ENCODE measurements around the gene STRC.
"Not testable (repeated sequence)": the region's sequence is repeated elsewhere in the genome, so short reads cannot be mapped to it uniquely, and the experiment has no call there.

The STRC gene

GRCh38 chr15:43618700-43619099 is at the start of gene STRC:
Gene STRC, minus strand, starts transcription at chr15:43618800. Its CDS starts 78 bp downstream, at chr15:43618722.
- not testable (repeated sequence) for DNase-seq

GRCh38 chr15:43666177-43666576 is 47.6 kb upstream of the STRC start:
- not testable (repeated sequence) for DNase-seq

DNA sequence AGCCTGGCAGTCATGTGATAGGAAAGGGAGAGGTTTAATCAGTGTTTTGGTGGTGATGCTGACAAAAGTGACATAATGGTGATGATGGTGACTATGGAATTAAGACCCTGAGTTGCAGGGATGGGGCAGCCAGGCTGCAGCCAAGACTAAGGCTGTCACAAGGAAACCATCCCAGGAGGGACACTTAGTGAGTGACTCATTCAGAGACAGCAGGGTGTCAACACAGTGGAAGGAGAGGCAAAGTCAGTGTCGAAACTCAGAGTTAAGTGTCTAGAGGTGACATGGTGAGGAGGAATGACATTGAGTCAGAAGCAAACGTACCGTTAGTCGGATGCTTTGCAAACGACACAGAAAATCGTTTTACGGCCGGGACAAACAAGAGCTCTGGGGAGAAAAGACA is 44.7 kb upstream of the STRC start:
- not testable (repeated sequence) for DNase-seq

DNA sequence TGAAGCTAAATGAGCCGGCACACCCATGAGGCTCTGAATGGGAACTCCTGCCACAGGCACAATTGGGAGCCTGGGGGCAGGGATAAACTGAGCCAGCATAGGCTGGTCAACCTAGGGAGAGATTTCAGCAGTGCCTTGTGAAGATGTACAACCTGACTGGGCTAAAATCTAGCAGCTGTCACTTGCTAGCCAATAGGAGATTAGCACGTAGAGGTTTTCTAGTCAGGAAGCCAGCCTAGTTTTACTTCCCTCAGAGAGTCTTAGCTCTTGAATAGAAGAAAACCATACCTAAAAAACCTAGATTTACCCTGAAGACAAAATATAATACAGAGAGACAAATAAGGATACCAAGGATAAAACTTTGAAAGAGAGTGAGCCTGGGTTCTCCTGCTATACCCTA is 43.7 kb upstream of the STRC start:
- DNase-seq: not testable (repeated sequence)

DNA sequence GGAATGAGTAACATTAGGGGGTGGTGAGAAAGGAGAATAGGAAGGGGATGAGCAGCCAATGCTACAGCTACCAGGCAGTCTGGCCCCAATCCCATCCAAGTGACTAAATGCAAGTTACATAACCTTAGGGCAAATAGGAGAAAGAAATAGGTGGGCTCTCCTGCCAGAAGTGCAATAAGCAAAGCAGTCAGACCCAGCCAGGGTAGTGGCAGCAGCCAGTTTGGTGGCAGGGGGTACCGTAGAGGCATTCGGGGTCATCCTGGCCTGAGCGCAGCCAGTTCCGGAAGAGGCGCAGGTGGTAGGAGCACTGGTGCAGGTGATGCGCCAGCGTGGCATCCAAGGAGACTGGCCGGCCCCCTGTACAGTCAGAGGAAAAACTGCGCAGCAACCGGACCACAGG is 41.1 kb upstream of the STRC start:
- DNase-seq: not testable (repeated sequence)

DNA sequence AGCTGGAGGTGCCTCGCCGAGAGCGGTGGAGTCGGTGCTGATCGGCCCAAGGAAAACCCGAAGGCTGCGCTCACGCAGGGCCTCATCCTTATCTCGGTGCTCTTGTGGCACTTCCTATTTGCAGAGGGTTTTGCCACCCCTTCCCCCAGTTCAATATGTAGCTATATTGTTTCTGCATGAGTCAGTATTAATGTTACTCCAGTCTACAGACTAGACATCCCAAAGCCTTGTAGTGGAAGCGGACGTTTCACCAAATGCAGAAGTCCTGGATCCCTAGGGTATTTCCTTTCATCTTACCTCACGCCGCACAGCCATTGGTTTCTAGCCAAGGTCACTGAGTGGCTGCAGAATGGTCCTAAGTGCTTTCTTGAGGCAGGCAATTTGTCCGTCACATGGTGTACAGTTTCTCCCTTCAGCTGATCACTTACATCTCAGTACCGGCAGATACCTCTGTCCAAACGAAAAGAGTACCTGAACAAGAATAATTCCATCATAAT is 30.9 kb upstream of the STRC start:
- not testable (repeated sequence) for DNase-seq

GRCh38 chr15:43648649-43649429 is 30.2 kb upstream of the STRC start, which contains the start of gene CATSPER2:
Gene CATSPER2, minus strand, starts transcription at chr15:43648844. Its CDS starts 783 bp downstream, at chr15:43648061.
- no peak for DNase-seq

GRCh38 chr15:43638464-43639204 is 20.0 kb upstream of the STRC start:
- DNase-seq: not testable (repeated sequence)

DNA sequence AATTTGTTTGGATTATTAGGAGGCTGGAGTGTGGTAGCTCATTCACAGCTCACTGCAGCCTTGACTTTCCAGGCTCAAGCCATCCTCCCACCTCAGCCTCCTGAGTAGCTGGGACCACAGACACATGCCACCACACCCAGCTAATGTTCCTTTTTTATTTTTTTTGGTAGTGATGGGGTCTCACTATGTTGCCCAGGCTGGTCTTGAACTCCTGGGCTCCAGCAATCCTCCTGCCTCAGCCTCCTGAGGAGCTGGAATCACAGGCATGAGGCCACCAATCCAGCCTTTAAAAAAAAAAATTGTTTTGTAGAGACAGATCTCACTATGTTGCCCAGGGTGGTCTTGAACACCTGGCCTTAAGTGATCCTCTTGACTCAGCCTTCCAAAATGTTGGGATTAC is 8.3 kb upstream of the STRC start:
- DNase-seq: not testable (repeated sequence)

GRCh38 chr15:43625106-43625505 is 6.5 kb upstream of the STRC start:
- no peak for DNase-seq

- not testable (repeated sequence) for DNase-seq
Observed at GRCh38 chr15:43622068-43622799, 3.6 kb upstream of the STRC start.

- not testable (repeated sequence) for DNase-seq
Observed at GRCh38 chr15:43617750-43618149, 850 bp downstream of the STRC start.

DNA sequence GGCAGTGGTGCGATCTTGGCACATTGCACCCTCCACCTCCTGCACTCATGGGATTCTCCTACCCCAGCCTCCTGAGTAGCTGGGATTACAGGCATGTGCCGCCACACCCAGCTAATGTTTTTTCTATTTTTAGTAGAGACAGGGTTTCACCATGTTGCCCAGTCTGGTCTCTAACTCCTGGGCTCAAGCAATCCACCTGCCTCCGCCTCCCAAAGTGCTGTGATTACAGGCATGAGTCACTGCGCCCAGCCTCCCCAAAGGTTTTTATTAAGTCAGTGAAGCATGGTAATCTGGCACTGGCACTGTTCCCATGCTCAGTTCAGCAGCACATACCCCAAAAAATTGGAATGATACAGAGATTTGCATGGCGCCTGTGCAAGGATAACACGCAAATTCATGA is 16.4 kb downstream of the STRC start:
- not testable (repeated sequence) for DNase-seq

DNA sequence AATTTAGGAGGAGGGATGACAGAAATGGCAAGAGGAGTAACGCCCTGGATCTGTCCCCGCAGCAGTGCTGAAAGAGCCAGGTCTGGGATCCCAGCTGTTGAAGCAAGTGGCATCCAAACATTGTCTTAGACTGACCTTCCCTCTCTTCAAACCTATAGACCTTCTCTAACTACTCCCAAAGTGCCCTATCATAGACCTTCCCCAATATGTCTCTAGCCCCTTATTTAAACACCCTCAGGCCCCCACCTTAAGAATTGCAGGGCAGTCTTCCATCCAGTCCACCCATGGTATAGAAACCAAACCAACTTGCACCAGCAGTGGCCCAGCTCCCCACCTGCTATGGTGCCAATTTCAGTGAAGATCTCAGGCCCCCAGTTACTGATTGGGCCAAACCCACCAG is 18.4 kb downstream of the STRC start:
- DNase-seq: not testable (repeated sequence)

GRCh38 chr15:43599131-43599530 is 19.5 kb downstream of the STRC start:
- DNase-seq: not testable (repeated sequence)

- not testable (repeated sequence) for DNase-seq
Observed at GRCh38 chr15:43593328-43594190, 25.0 kb downstream of the STRC start, which contains the start of gene CKMT1B. Gene CKMT1B, plus strand, starts transcription at chr15:43594027. Its CDS starts 192 bp downstream, at chr15:43594219.

- not testable (repeated sequence) for DNase-seq
Observed at GRCh38 chr15:43592841-43593240, 25.8 kb downstream of the STRC start.

GRCh38 chr15:43589778-43590466 is 28.7 kb downstream of the STRC start, which contains the start of gene PPIP5K1:
Gene PPIP5K1, minus strand, starts transcription at chr15:43590208. Its CDS starts 5,704 bp downstream, at chr15:43584504.
- DNase-seq: not testable (repeated sequence)

- DNase-seq: not testable (repeated sequence)
Observed at GRCh38 chr15:43574607-43575006, 44.0 kb downstream of the STRC start.

DNA sequence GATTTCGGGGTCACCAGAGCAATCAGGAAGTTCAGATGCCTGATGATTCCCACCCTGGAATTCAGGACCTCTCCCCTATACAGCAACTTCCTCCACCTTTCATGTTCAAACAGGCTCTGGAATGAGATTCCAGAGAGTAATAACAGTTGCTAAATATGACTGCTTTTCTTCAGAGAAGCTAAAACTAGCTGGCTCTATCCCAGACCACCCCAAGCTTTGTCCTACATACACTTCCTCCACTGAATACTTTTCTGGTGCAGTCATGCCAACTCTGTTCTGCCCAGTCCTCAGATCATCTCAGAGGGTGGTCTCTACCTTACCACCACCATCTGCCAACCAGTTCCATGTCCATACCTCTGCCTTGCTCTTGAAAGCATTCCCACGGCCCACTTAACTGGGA is 52.0 kb downstream of the STRC start:
- DNase-seq: not testable (repeated sequence)

DNA sequence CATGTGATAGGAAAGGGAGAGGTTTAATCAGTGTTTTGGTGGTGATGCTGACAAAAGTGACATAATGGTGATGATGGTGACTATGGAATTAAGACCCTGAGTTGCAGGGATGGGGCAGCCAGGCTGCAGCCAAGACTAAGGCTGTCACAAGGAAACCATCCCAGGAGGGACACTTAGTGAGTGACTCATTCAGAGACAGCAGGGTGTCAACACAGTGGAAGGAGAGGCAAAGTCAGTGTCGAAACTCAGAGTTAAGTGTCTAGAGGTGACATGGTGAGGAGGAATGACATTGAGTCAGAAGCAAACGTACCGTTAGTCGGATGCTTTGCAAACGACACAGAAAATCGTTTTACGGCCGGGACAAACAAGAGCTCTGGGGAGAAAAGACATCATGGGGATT is 54.8 kb downstream of the STRC start:
- not testable (repeated sequence) for DNase-seq
